GM18505 (cell line): ENCODE results near the gene IL17A.
"Not testable (repeated sequence)": the region's sequence is repeated elsewhere in the genome, so short reads cannot be mapped to it uniquely, and the experiment has no call there.

Source experiments
- ATAC-seq: cut with Tn5 transposase; IDR thresholded peaks from one replicate; pipeline ENCODE4 v1.9.1; 2021; ENCODE audit not compliant: unreplicated experiment
- POLR2A ChIP-seq: IDR thresholded peaks from 4 replicates; pipeline ENCODE4 v1.6.1; 2011; ENCODE audit warnings: borderline replicate concordance; ENCODE audit not compliant: insufficient read depth, insufficient read length; ENCODE audit errors: extremely low read depth

The IL17A gene

GRCh38 chr6:52180787-52181558 is 5.2 kb upstream of the IL17A start:
- no peak for TF ChIP-seq POLR2A
- peak; percentile 61 for ATAC-seq

- TF ChIP-seq POLR2A = no peak
- ATAC-seq = no peak
These were observed 3.0 kb upstream of the IL17A start for GRCh38 chr6:52183131-52183713.

GRCh38 chr6:52186480-52186879 is 305 bp downstream of the IL17A start:
- TF ChIP-seq POLR2A = no peak
- ATAC-seq = peak; percentile 83

GRCh38 chr6:52187098-52187497 is 923 bp downstream of the IL17A start:
- TF ChIP-seq POLR2A = no peak
- no peak for ATAC-seq

- ATAC-seq = no peak
- TF ChIP-seq POLR2A = no peak
These were observed 3.8 kb downstream of the IL17A start for GRCh38 chr6:52189974-52190373.

GRCh38 chr6:52190409-52190808 is 4.2 kb downstream of the IL17A start:
- TF ChIP-seq POLR2A = no peak
- ATAC-seq = no peak

GRCh38 chr6:52191824-52192223 is 5.6 kb downstream of the IL17A start:
- no peak for TF ChIP-seq POLR2A
- ATAC-seq = no peak

- ATAC-seq = no peak
- TF ChIP-seq POLR2A = no peak
These were observed 9.7 kb downstream of the IL17A start for GRCh38 chr6:52195886-52196285.

- ATAC-seq = not testable (repeated sequence)
These were observed 13.9 kb downstream of the IL17A start for GRCh38 chr6:52200088-52200487.

GRCh38 chr6:52201046-52201445 is 14.9 kb downstream of the IL17A start:
- ATAC-seq = no peak
- TF ChIP-seq POLR2A = no peak

GRCh38 chr6:52201493-52201892 is 15.3 kb downstream of the IL17A start:
- no peak for ATAC-seq
- TF ChIP-seq POLR2A = no peak

- no peak for ATAC-seq
- TF ChIP-seq POLR2A = no peak
These were observed 20.9 kb downstream of the IL17A start for GRCh38 chr6:52207066-52207465.

GRCh38 chr6:52208612-52209011 is 22.4 kb downstream of the IL17A start:
- ATAC-seq = no peak
- no peak for TF ChIP-seq POLR2A

- TF ChIP-seq POLR2A = no peak
- peak; percentile 33 for ATAC-seq
These were observed 23.6 kb downstream of the IL17A start for GRCh38 chr6:52209770-52210169.
